ENCODE results near the gene TGFBR1. TPM values are rescaled to one million over a fixed set of nuclear protein-coding genes. Genes with fewer than 3 reads are reported as not detected.

The TGFBR1 gene
- total RNA-seq, result 10 to 100 TPM; 10.1 to 23.3 (median 16.0) TPM

- intact Hi-C loops (cut with DNase I; ENCODE audit: low total_unique reads), result no loop called here
- peak; percentile 88 to 98 for DNase-seq (ENCODE audit: low spot score in 2 of 2)
- TF ChIP-seq POLR2A (IDR thresholded peaks at IDR 0.05) (peak in 1 of 2 donors; percentile 61), CTCF (IDR thresholded peaks at IDR 0.05) (no peak)
- H3K4me3 ChIP-seq (ENCODE audit: low read depth, poor library complexity, severe bottlenecking), result peak within 1 kb of the TSS; percentile 57
- 0% methylated on average over 18 to 43 of the region's 60 CpGs for WGBS, 2 donors
Measured at GRCh38 chr9:99104459-99105151, at the start of gene TGFBR1. TGFBR1 (plus strand) TSS chr9:99105113; CDS start chr9:99105206, 93 bp downstream.

- WGBS, 2 donors, result 94 to 100% methylated on average over 1 of the region's 1 CpG
- TF ChIP-seq POLR2A (IDR thresholded peaks at IDR 0.05), result no peak
- no peak for TF ChIP-seq CTCF (IDR thresholded peaks at IDR 0.05)
- intact Hi-C loops (cut with DNase I; ENCODE audit: low total_unique reads), result no loop called here
Measured at GRCh38 chr9:99055384-99055783, 49.5 kb upstream of the TGFBR1 start.

GRCh38 chr9:99056186-99056585 lies 48.7 kb upstream of the TGFBR1 start:
- no peak overlapping the region for H3K4me3 ChIP-seq (ENCODE audit: low read depth, poor library complexity, severe bottlenecking)
- TF ChIP-seq CTCF (IDR thresholded peaks at IDR 0.05) (no peak), POLR2A (IDR thresholded peaks at IDR 0.05) (no peak)
- WGBS, 2 donors, result 96 to 99% methylated on average over 6 of the region's 6 CpGs
- DNase-seq (ENCODE audit: low spot score in 2 of 2), result no peak
- intact Hi-C loops (cut with DNase I; ENCODE audit: low total_unique reads), result no loop called here

More at GRCh38 chr9:99055384-99055783, 49.5 kb upstream of the TGFBR1 start:
- DNase-seq (ENCODE audit: low spot score in 2 of 2), result no peak
- no peak overlapping the region for H3K4me3 ChIP-seq (ENCODE audit: low read depth, poor library complexity, severe bottlenecking)

- TF ChIP-seq CTCF (IDR thresholded peaks at IDR 0.05), result no peak
- no peak for TF ChIP-seq POLR2A (IDR thresholded peaks at IDR 0.05)
- WGBS, 2 donors, result 74 to 78% methylated on average over 5 of the region's 5 CpGs
- no peak overlapping the region for H3K4me3 ChIP-seq (ENCODE audit: low read depth, poor library complexity, severe bottlenecking)
- intact Hi-C loops (cut with DNase I; ENCODE audit: low total_unique reads), result no loop called here
- DNase-seq (ENCODE audit: low spot score in 2 of 2), result no peak
Measured at GRCh38 chr9:99056886-99057664, 47.8 kb upstream of the TGFBR1 start.

- intact Hi-C loops (cut with DNase I; ENCODE audit: low total_unique reads), result no loop called here
- TF ChIP-seq POLR2A (IDR thresholded peaks at IDR 0.05) (no peak), CTCF (IDR thresholded peaks at IDR 0.05) (no peak)
- WGBS, 2 donors, result 73 to 79% methylated on average over 7 of the region's 7 CpGs
- DNase-seq (ENCODE audit: low spot score in 2 of 2), result peak in 1 of 2 donors; percentile 42
- H3K4me3 ChIP-seq (ENCODE audit: low read depth, poor library complexity, severe bottlenecking), result no peak overlapping the region
Measured at GRCh38 chr9:99057665-99058625, 47.0 kb upstream of the TGFBR1 start.
